ENCODE measurements around the gene RABGAP1L. TPM values are rescaled to one million over a fixed set of nuclear protein-coding genes. Genes with fewer than 3 reads are reported as not detected.

RABGAP1L gene
- total RNA-seq, 1 donor from 2014 or later, result 30.3 TPM

DNA sequence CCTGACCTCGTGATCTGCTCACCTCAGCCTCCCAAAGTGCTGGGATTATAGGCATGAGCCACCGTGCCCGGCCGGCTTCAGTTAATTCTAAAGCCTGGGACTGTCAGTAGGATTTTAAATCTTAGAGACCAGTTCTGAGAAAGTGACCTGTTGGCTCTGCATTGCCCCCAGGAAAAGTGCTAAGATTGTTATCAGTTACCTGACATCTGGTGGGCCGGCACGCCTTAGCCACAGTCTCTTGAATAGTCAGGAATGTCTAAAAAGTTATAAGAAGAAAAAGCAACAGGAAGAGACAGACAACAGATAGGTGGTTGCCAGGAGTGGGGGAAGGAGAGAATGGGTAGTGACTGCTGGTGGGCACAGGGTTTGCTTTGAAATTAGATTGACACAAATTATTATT lies 35.1 kb downstream of the RABGAP1L start:
- no peaks in the 10 kb centered on the region for H3K9me3 ChIP-seq (ENCODE audit: control insufficient read depth in 3 of 3, low read length in 3 of 3)
- H3K36me3 ChIP-seq (ENCODE audit: control insufficient read depth in 3 of 3, insufficient read depth in 3 of 3, low read length in 3 of 3), result no peaks in the 10 kb centered on the region
- H3K27me3 ChIP-seq (ENCODE audit: control insufficient read depth in 3 of 3, insufficient read depth in 3 of 3, low read length in 3 of 3), result no peaks in the 10 kb centered on the region
- H3K27ac ChIP-seq (ENCODE audit: low read depth, low read length), result no peak overlapping the region
- H3K9ac ChIP-seq (ENCODE audit: low read depth in 1 of 3, low read length in 3 of 3), result no peak overlapping the region
- no peaks in the 10 kb centered on the region for H3K4me1 ChIP-seq (ENCODE audit: control insufficient read depth in 3 of 3, insufficient read depth in 3 of 3, low read length in 3 of 3)
- H3K4me3 ChIP-seq (ENCODE audit: low read length in 3 of 3), result no peak overlapping the region

DNA sequence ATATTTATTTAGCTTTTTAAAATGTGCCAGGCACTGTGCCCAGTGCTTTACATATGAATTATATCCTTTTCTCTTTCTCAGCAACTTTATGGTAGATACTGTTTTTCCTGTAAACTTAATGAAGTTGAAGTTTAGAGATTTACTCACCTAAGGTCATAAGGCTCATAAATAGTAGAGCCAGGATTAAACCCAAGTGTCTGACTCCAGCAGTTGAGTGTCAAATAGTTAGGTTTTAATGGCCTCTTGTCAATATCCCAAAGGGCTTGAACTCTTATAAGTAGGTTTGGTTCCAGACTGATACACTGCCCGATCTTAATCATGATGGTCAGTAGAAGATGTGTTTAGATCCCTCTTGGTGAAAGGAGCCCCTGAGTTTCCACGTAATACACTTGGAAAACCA lies 37.8 kb downstream of the RABGAP1L start:
- Histone ChIP-seq H3K27ac (ENCODE audit: low read depth, low read length) (no peak overlapping the region), H3K9ac (ENCODE audit: low read depth in 1 of 3, low read length in 3 of 3) (no peak overlapping the region), H3K9me3 (ENCODE audit: control insufficient read depth in 3 of 3, low read length in 3 of 3) (no peaks in the 10 kb centered on the region), H3K36me3 (ENCODE audit: control insufficient read depth in 3 of 3, insufficient read depth in 3 of 3, low read length in 3 of 3) (no peaks in the 10 kb centered on the region), H3K27me3 (ENCODE audit: control insufficient read depth in 3 of 3, insufficient read depth in 3 of 3, low read length in 3 of 3) (no peaks in the 10 kb centered on the region), H3K4me1 (ENCODE audit: control insufficient read depth in 3 of 3, insufficient read depth in 3 of 3, low read length in 3 of 3) (no peaks in the 10 kb centered on the region), H3K4me3 (ENCODE audit: low read length in 3 of 3) (no peak overlapping the region)

DNA sequence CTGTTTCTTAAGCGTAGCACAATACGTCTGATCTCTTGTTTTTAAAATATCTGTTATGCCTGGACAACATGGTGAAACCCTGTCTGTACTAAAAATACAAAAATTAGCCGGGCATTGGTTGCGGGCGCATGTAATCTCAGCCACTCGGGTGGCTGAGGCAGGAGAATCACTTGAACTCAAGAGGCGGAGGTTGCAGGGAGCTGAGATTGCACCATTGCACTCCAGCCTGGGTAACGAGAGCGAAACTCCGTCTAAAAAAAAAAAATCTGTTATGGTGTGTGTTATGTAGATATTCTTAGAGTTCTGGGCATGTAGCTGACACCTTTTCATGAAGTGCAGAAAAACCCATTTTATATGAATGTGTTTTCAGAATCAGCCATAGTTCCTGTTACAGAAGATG lies 38.2 kb downstream of the RABGAP1L start:
- no peaks in the 10 kb centered on the region for H3K4me1 ChIP-seq (ENCODE audit: control insufficient read depth in 3 of 3, insufficient read depth in 3 of 3, low read length in 3 of 3)
- H3K4me3 ChIP-seq (ENCODE audit: low read length in 3 of 3), result no peak overlapping the region
- H3K36me3 ChIP-seq (ENCODE audit: control insufficient read depth in 3 of 3, insufficient read depth in 3 of 3, low read length in 3 of 3), result no peaks in the 10 kb centered on the region
- no peaks in the 10 kb centered on the region for H3K9me3 ChIP-seq (ENCODE audit: control insufficient read depth in 3 of 3, low read length in 3 of 3)
- no peak overlapping the region for H3K9ac ChIP-seq (ENCODE audit: low read depth in 1 of 3, low read length in 3 of 3)
- no peak overlapping the region for H3K27ac ChIP-seq (ENCODE audit: low read depth, low read length)
- no peaks in the 10 kb centered on the region for H3K27me3 ChIP-seq (ENCODE audit: control insufficient read depth in 3 of 3, insufficient read depth in 3 of 3, low read length in 3 of 3)

DNA sequence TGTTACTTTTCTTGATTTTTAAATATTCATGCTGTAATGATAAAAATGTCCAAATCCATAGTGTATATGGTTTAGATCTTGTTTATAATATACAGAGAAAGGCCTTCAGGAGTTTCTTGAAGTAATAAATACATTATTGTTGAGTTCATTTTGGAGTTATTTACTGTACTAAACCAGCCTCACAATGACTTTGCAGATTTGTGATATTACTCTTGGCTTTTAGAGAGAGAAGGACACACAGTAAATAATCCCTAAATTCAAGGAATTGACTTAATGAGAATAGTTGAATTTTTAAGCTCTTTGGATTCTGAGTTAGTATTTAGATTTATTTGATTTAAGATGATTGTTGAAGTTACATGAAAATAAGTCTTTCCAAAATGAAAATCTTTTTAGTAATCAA lies 38.9 kb downstream of the RABGAP1L start:
- Histone ChIP-seq H3K9me3 (ENCODE audit: control insufficient read depth in 3 of 3, low read length in 3 of 3) (no peaks in the 10 kb centered on the region), H3K4me1 (ENCODE audit: control insufficient read depth in 3 of 3, insufficient read depth in 3 of 3, low read length in 3 of 3) (no peaks in the 10 kb centered on the region), H3K27ac (ENCODE audit: low read depth, low read length) (no peak overlapping the region), H3K36me3 (ENCODE audit: control insufficient read depth in 3 of 3, insufficient read depth in 3 of 3, low read length in 3 of 3) (no peaks in the 10 kb centered on the region), H3K27me3 (ENCODE audit: control insufficient read depth in 3 of 3, insufficient read depth in 3 of 3, low read length in 3 of 3) (no peaks in the 10 kb centered on the region), H3K9ac (ENCODE audit: low read depth in 1 of 3, low read length in 3 of 3) (no peak overlapping the region), H3K4me3 (ENCODE audit: low read length in 3 of 3) (no peak overlapping the region)

DNA sequence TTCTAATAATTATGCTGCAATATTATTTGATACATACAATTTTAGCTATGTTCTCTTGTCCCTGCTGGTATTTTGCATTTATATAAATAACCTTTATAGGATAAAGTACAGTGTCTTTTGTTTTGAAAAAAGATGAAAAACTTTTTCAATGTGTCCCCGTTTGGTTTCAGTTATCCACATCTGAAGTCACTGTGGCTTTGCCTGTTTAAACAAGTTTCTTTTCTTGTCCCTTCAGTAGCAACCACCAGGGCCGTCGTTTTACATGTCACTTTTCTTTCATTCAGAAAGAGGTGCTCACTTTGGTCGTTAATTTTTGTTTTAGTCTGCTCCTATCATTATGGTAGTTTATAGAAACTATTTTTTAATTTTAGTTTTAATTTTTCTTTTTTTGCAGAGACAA lies 41.4 kb downstream of the RABGAP1L start:
- no peaks in the 10 kb centered on the region for H3K27me3 ChIP-seq (ENCODE audit: control insufficient read depth in 3 of 3, insufficient read depth in 3 of 3, low read length in 3 of 3)
- H3K4me3 ChIP-seq (ENCODE audit: low read length in 3 of 3), result no peak overlapping the region
- no peak overlapping the region for H3K9ac ChIP-seq (ENCODE audit: low read depth in 1 of 3, low read length in 3 of 3)
- no peak overlapping the region for H3K27ac ChIP-seq (ENCODE audit: low read depth, low read length)
- peaks cover 0 to 3% (median 0%) of the 10 kb centered on the region in 3 donors for H3K9me3 ChIP-seq (ENCODE audit: control insufficient read depth in 3 of 3, low read length in 3 of 3)
- H3K36me3 ChIP-seq (ENCODE audit: control insufficient read depth in 3 of 3, insufficient read depth in 3 of 3, low read length in 3 of 3), result no peaks in the 10 kb centered on the region
- H3K4me1 ChIP-seq (ENCODE audit: control insufficient read depth in 3 of 3, insufficient read depth in 3 of 3, low read length in 3 of 3), result no peaks in the 10 kb centered on the region

DNA sequence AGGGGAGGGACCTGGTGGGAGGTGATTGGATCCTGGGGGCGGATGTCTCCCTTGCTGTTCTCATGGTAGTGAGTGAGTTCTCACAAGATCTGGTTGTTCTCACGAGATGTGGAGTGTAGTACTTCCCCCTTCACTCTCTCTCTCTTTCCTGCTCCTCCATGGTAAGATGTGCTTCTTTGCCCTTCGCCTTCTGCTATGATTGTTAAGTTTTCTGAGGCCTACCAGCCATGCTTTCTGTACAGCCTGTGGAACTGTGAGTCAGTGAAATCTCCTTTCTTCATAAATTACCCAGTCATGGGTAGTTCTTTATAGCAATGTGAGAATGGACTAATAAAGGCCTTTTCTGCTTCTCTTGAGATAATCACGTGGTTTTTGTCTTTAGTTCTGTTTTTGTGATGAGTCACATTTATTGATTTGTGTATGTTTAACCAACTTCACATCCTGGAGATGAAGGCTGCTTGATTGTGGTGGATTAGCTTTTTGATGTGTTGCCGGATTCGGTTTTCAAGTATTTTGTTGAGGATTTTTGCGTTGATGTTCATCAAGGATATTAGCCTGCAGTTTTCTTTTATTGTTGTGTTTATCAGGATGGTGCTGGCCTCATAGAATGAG lies 45.5 kb downstream of the RABGAP1L start:
- Histone ChIP-seq H3K9ac (ENCODE audit: low read depth in 1 of 3, low read length in 3 of 3) (no peak overlapping the region), H3K4me3 (ENCODE audit: low read length in 3 of 3) (no peak overlapping the region), H3K4me1 (ENCODE audit: control insufficient read depth in 3 of 3, insufficient read depth in 3 of 3, low read length in 3 of 3) (peaks cover 0 to 4% (median 3%) of the 10 kb centered on the region in 3 donors), H3K27ac (ENCODE audit: low read depth, low read length) (no peak overlapping the region), H3K27me3 (ENCODE audit: control insufficient read depth in 3 of 3, insufficient read depth in 3 of 3, low read length in 3 of 3) (no peaks in the 10 kb centered on the region), H3K36me3 (ENCODE audit: control insufficient read depth in 3 of 3, insufficient read depth in 3 of 3, low read length in 3 of 3) (no peaks in the 10 kb centered on the region), H3K9me3 (ENCODE audit: control insufficient read depth in 3 of 3, low read length in 3 of 3) (peaks cover 0 to 3% (median 0%) of the 10 kb centered on the region in 3 donors)

DNA sequence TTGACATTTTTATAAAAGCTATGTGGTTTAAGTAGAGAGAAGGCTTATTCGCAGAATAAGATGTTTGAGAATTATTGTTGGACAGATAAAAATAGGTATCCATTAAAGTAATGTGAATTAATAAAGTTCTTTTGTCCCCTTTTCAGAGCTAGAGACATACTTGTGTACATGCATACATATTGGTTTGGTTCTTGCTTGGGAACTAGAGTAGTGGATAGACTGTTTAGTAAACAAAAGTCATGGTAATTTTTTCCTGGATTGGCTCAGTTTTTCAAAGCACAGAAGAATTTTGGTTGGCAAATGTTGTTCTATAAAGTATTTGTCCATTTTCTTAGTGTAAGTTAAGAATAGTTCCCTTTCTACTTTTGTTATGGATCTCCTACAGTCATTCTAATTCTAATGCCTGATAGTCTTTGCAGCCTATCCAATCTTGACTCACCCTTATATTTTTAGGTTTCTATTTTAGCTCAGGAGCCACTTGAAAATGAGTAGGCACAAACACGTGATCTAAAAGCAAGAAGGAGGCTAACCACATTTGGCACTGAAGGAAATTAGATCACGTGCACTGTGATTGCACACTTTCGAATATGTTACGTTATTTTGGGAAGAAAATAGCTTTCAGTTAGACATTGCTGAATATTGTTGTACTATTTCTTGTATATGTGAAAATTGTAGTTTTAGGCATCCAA lies 47.0 kb downstream of the RABGAP1L start:
- H3K27me3 ChIP-seq (ENCODE audit: control insufficient read depth in 3 of 3, insufficient read depth in 3 of 3, low read length in 3 of 3), result no peaks in the 10 kb centered on the region
- no peaks in the 10 kb centered on the region for H3K36me3 ChIP-seq (ENCODE audit: control insufficient read depth in 3 of 3, insufficient read depth in 3 of 3, low read length in 3 of 3)
- H3K4me1 ChIP-seq (ENCODE audit: control insufficient read depth in 3 of 3, insufficient read depth in 3 of 3, low read length in 3 of 3), result peaks cover 0 to 4% (median 3%) of the 10 kb centered on the region in 3 donors
- H3K4me3 ChIP-seq (ENCODE audit: low read length in 3 of 3), result peak overlapping the region in 1 of 3 donors; percentile 4
- no peak overlapping the region for H3K9ac ChIP-seq (ENCODE audit: low read depth in 1 of 3, low read length in 3 of 3)
- H3K27ac ChIP-seq (ENCODE audit: low read depth, low read length), result peak overlapping the region; percentile 48
- peaks cover 0 to 3% (median 0%) of the 10 kb centered on the region in 3 donors for H3K9me3 ChIP-seq (ENCODE audit: control insufficient read depth in 3 of 3, low read length in 3 of 3)

DNA sequence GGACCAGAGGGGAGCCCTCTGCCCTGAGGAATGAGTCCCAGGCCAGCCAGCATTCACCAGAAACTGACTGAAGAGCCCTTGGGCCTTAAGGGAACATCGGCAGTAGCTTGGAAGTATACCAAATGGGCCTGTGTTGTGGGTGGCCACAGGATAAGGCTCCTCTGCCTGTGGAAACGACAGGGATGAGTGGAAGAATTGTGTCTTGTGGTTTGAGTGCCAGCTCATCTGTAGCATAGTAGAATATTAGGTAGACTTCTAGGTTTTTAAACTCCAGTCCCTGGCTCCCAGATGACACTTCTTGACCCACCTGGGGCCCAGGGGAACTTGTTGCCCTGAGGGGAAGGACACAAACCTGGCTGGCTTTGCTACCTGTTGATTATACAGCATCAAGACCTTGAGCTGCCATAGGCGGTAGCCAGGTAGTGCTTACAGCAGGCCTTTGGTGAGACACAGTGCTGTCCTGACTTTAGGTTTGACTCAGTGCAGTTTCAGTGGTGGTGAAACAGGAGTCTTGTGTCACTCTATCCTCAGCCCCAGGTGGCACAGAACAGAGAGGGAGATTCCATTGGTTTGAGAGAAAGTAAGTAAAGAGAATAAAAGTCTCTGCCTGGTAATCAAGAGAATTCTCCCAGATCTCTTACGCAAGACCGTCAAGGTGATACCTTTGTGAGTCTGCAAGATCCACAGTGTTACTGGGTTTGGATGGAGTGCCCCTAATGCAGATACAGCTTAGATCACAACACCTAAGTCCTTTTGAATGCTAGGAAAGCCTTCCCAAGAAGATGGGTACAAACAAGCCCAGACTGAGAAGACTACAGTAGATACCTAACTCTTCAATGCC lies 50.2 kb downstream of the RABGAP1L start:
- peaks cover 0 to 2% (median 0%) of the 10 kb centered on the region in 3 donors for H3K9me3 ChIP-seq (ENCODE audit: control insufficient read depth in 3 of 3, low read length in 3 of 3)
- no peak overlapping the region for H3K27ac ChIP-seq (ENCODE audit: low read depth, low read length)
- H3K36me3 ChIP-seq (ENCODE audit: control insufficient read depth in 3 of 3, insufficient read depth in 3 of 3, low read length in 3 of 3), result no peaks in the 10 kb centered on the region
- H3K9ac ChIP-seq (ENCODE audit: low read depth in 1 of 3, low read length in 3 of 3), result no peak overlapping the region
- no peaks in the 10 kb centered on the region for H3K27me3 ChIP-seq (ENCODE audit: control insufficient read depth in 3 of 3, insufficient read depth in 3 of 3, low read length in 3 of 3)
- H3K4me1 ChIP-seq (ENCODE audit: control insufficient read depth in 3 of 3, insufficient read depth in 3 of 3, low read length in 3 of 3), result peaks cover 0 to 4% (median 3%) of the 10 kb centered on the region in 3 donors
- H3K4me3 ChIP-seq (ENCODE audit: low read length in 3 of 3), result no peak overlapping the region

DNA sequence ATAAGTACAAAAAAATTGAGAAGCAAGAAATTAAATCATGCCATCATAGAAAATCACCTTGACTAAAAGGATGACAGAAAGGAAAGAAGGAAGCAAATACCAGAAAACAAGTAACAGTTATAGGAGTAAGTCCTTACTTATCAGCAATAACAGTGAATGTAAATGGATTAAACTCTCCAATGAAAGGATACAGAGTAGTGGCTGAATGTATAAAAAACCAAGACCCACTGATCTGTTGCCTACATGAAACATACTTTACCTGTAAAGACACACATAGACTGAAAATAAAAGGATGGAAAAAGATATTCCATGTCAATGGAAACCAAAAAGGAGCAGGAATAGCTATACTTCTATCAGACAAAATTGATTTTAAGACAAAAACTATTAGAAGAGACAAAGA lies 52.2 kb downstream of the RABGAP1L start:
- Histone ChIP-seq H3K27ac (ENCODE audit: low read depth, low read length) (no peak overlapping the region), H3K36me3 (ENCODE audit: control insufficient read depth in 3 of 3, insufficient read depth in 3 of 3, low read length in 3 of 3) (no peaks in the 10 kb centered on the region), H3K4me3 (ENCODE audit: low read length in 3 of 3) (no peak overlapping the region), H3K4me1 (ENCODE audit: control insufficient read depth in 3 of 3, insufficient read depth in 3 of 3, low read length in 3 of 3) (peaks cover 0 to 4% (median under 1%) of the 10 kb centered on the region in 3 donors), H3K9ac (ENCODE audit: low read depth in 1 of 3, low read length in 3 of 3) (no peak overlapping the region), H3K9me3 (ENCODE audit: control insufficient read depth in 3 of 3, low read length in 3 of 3) (no peaks in the 10 kb centered on the region), H3K27me3 (ENCODE audit: control insufficient read depth in 3 of 3, insufficient read depth in 3 of 3, low read length in 3 of 3) (no peaks in the 10 kb centered on the region)

DNA sequence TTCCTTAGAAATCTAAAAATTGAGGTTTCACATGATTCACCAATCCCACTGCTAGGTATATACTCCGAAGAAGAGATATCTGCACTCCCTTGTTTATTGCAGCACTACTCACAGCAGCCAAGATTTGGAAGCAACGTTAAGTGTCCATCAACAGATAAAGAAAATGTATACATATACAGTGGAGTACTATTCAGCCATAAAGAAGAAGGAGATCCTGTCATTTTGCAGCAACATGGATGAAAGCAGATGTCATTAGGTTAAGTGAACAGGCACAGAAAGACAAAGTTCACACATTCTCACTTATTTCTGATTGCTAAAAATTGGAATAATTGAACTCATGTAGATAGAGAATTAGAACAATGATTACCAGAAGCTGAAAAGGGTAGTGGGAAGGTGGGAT lies 56.4 kb downstream of the RABGAP1L start:
- H3K36me3 ChIP-seq (ENCODE audit: control insufficient read depth in 3 of 3, insufficient read depth in 3 of 3, low read length in 3 of 3), result no peaks in the 10 kb centered on the region
- H3K27me3 ChIP-seq (ENCODE audit: control insufficient read depth in 3 of 3, insufficient read depth in 3 of 3, low read length in 3 of 3), result no peaks in the 10 kb centered on the region
- H3K4me3 ChIP-seq (ENCODE audit: low read length in 3 of 3), result no peak overlapping the region
- H3K9me3 ChIP-seq (ENCODE audit: control insufficient read depth in 3 of 3, low read length in 3 of 3), result no peaks in the 10 kb centered on the region
- H3K9ac ChIP-seq (ENCODE audit: low read depth in 1 of 3, low read length in 3 of 3), result no peak overlapping the region
- peaks cover 0 to 5% (median 4%) of the 10 kb centered on the region in 3 donors for H3K4me1 ChIP-seq (ENCODE audit: control insufficient read depth in 3 of 3, insufficient read depth in 3 of 3, low read length in 3 of 3)
- no peak overlapping the region for H3K27ac ChIP-seq (ENCODE audit: low read depth, low read length)

All from skeletal muscle tissue (tissue), 4 donors.